Measurements from ENCODE around the gene CC2D2A. TPM values are rescaled to one million over a fixed set of nuclear protein-coding genes. Genes with fewer than 3 reads are reported as not detected.

The CC2D2A gene
- total RNA-seq, 1 experiment from 2014 or later: 10.2 TPM

DNA sequence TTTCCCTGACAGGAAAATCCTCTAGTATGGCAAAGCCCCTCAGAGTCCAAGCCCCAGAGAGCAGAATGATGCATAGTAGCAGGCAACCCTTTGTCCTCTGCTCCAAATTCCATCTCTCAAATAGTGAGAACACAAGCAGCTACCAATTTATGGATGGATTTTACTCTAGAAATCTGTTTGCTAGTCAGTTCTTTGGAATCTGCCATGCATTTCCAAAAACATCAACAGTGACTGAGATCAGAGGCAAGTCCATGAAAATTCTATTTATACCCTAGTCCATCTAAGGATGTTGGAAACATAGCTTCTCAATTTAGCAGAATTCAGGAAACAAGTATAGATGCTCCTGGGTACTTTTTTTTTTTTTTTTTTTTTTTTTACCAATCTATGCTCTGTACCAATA is 10.0 kb upstream of the CC2D2A start:
- ChIA-PET POLR2A (interaction anchor here (0.7 kb wide), 2 partner anchors 11 to 1663 kb away, joined by 7 to 10 read pairs; no protein-coding TSS in a partner anchor), CTCF (interaction anchor here (0.6 to 0.9 kb wide), 2 partner anchors 131 to 289 kb away, joined by 3 to 4 read pairs; no protein-coding TSS in a partner anchor)
- H3K4me1 Mint-ChIP-seq: no peaks in the 10 kb centered on the region; the same call in 1 of the 2 replicates
- H3K9me3 Mint-ChIP-seq: no peaks in the 10 kb centered on the region
- H3K36me3 Mint-ChIP-seq: no peaks in the 10 kb centered on the region
- no peaks in the 10 kb centered on the region for H3K27me3 Mint-ChIP-seq (ENCODE audit: low read depth)
- no peak overlapping the region for H3K27ac Mint-ChIP-seq
- no peak for TF ChIP-seq KAT7 (CRISPR knock-in tag; IDR thresholded peaks at IDR 0.05; ENCODE audit: borderline replicate concordance)
- TF ChIP-seq ZNF317 (CRISPR knock-in tag; IDR thresholded peaks at IDR 0.05; ENCODE audit: borderline replicate concordance, low read depth): no peak
- no peak for TF ChIP-seq ATF6 (CRISPR knock-in tag; IDR thresholded peaks at IDR 0.05)
- TF ChIP-seq, protein P1, sequence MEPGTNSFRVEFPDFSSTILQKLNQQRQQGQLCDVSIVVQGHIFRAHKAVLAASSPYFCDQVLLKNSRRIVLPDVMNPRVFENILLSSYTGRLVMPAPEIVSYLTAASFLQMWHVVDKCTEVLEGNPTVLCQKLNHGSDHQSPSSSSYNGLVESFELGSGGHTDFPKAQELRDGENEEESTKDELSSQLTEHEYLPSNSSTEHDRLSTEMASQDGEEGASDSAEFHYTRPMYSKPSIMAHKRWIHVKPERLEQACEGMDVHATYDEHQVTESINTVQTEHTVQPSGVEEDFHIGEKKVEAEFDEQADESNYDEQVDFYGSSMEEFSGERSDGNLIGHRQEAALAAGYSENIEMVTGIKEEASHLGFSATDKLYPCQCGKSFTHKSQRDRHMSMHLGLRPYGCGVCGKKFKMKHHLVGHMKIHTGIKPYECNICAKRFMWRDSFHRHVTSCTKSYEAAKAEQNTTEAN (CRISPR knock-in tag; IDR thresholded peaks at IDR 0.05): no peak
- no peak for TF ChIP-seq NFYB (CRISPR knock-in tag; conservative IDR thresholded peaks at IDR 0.05; ENCODE audit: low read depth)
- TF ChIP-seq, protein P2, sequence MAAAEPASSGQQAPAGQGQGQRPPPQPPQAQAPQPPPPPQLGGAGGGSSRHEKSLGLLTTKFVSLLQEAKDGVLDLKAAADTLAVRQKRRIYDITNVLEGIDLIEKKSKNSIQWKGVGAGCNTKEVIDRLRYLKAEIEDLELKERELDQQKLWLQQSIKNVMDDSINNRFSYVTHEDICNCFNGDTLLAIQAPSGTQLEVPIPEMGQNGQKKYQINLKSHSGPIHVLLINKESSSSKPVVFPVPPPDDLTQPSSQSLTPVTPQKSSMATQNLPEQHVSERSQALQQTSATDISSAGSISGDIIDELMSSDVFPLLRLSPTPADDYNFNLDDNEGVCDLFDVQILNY (CRISPR knock-in tag; IDR thresholded peaks at IDR 0.05): no peak
- TF ChIP-seq, protein P3, sequence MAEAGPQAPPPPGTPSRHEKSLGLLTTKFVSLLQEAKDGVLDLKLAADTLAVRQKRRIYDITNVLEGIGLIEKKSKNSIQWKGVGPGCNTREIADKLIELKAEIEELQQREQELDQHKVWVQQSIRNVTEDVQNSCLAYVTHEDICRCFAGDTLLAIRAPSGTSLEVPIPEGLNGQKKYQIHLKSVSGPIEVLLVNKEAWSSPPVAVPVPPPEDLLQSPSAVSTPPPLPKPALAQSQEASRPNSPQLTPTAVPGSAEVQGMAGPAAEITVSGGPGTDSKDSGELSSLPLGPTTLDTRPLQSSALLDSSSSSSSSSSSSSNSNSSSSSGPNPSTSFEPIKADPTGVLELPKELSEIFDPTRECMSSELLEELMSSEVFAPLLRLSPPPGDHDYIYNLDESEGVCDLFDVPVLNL (CRISPR knock-in tag; IDR thresholded peaks at IDR 0.05; ENCODE audit: borderline replicate concordance, low read depth): no peak
- no peak for TF ChIP-seq NFATC4 (CRISPR knock-in tag; IDR thresholded peaks at IDR 0.05)
- TF ChIP-seq, protein P4, sequence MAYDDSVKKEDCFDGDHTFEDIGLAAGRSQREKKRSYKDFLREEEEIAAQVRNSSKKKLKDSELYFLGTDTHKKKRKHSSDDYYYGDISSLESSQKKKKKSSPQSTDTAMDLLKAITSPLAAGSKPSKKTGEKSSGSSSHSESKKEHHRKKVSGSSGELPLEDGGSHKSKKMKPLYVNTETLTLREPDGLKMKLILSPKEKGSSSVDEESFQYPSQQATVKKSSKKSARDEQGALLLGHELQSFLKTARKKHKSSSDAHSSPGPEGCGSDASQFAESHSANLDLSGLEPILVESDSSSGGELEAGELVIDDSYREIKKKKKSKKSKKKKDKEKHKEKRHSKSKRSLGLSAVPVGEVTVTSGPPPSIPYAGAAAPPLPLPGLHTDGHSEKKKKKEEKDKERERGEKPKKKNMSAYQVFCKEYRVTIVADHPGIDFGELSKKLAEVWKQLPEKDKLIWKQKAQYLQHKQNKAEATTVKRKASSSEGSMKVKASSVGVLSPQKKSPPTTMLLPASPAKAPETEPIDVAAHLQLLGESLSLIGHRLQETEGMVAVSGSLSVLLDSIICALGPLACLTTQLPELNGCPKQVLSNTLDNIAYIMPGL (CRISPR knock-in tag; IDR thresholded peaks at IDR 0.05): no peak
- no peak for TF ChIP-seq SMAD4 (CRISPR knock-in tag; IDR thresholded peaks at IDR 0.05)
- no peak for TF ChIP-seq NR2C2 (CRISPR knock-in tag; IDR thresholded peaks at IDR 0.05)
- TF ChIP-seq ZNF671 (CRISPR knock-in tag; IDR thresholded peaks at IDR 0.05): no peak
- TF ChIP-seq GABPB1 (CRISPR knock-in tag; IDR thresholded peaks at IDR 0.05): no peak
- no peak for TF ChIP-seq ESRRA (CRISPR knock-in tag; IDR thresholded peaks at IDR 0.05; ENCODE audit: borderline replicate concordance)
- no peak for TF ChIP-seq FOXP1 (CRISPR knock-in tag; IDR thresholded peaks at IDR 0.05; ENCODE audit: borderline replicate concordance)
- TF ChIP-seq ZNF121 (CRISPR knock-in tag; IDR thresholded peaks at IDR 0.05): no peak
- TF ChIP-seq FOXJ3 (CRISPR knock-in tag; IDR thresholded peaks at IDR 0.05; ENCODE audit: borderline replicate concordance): no peak
- TF ChIP-seq, protein P5, sequence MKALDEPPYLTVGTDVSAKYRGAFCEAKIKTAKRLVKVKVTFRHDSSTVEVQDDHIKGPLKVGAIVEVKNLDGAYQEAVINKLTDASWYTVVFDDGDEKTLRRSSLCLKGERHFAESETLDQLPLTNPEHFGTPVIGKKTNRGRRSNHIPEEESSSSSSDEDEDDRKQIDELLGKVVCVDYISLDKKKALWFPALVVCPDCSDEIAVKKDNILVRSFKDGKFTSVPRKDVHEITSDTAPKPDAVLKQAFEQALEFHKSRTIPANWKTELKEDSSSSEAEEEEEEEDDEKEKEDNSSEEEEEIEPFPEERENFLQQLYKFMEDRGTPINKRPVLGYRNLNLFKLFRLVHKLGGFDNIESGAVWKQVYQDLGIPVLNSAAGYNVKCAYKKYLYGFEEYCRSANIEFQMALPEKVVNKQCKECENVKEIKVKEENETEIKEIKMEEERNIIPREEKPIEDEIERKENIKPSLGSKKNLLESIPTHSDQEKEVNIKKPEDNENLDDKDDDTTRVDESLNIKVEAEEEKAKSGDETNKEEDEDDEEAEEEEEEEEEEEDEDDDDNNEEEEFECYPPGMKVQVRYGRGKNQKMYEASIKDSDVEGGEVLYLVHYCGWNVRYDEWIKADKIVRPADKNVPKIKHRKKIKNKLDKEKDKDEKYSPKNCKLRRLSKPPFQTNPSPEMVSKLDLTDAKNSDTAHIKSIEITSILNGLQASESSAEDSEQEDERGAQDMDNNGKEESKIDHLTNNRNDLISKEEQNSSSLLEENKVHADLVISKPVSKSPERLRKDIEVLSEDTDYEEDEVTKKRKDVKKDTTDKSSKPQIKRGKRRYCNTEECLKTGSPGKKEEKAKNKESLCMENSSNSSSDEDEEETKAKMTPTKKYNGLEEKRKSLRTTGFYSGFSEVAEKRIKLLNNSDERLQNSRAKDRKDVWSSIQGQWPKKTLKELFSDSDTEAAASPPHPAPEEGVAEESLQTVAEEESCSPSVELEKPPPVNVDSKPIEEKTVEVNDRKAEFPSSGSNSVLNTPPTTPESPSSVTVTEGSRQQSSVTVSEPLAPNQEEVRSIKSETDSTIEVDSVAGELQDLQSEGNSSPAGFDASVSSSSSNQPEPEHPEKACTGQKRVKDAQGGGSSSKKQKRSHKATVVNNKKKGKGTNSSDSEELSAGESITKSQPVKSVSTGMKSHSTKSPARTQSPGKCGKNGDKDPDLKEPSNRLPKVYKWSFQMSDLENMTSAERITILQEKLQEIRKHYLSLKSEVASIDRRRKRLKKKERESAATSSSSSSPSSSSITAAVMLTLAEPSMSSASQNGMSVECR (CRISPR knock-in tag; IDR thresholded peaks at IDR 0.05; ENCODE audit: borderline replicate concordance): no peak
- ATAC-seq: no peak
- no peak overlapping the region for H3K4me3 Mint-ChIP-seq
- DNase-seq (ENCODE audit: low spot score): no peak

Measured in WTC11 (cell line).